Measurements from ENCODE around the gene LPO. TPM values are rescaled to one million over a fixed set of nuclear protein-coding genes. Genes with fewer than 3 reads are reported as not detected.

LPO gene
- total RNA-seq, 1 experiment from 2014 or later: 0.20 TPM

DNA sequence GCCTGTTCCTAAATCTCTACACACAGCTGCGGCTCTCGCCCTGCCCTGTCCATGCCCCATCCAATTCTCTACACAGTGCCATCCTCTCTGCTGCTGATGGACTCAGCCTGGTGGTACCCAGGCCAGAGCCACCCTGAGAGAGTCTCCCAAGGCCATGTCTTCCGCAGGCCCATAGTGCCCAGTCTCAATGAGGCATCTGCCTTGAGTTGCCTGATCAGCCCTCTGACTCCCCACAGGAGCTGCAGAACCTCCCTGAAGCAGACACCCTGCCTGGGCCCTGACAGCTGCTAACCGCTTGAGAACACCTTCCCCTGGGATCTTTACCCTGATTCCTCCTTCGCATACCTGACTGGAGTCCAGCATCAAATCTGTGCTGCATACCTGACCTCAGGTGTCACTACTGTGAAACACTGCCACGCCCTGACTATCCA lies 76.9 kb downstream of the LPO start (continued):
- TF ChIP-seq, protein P1, sequence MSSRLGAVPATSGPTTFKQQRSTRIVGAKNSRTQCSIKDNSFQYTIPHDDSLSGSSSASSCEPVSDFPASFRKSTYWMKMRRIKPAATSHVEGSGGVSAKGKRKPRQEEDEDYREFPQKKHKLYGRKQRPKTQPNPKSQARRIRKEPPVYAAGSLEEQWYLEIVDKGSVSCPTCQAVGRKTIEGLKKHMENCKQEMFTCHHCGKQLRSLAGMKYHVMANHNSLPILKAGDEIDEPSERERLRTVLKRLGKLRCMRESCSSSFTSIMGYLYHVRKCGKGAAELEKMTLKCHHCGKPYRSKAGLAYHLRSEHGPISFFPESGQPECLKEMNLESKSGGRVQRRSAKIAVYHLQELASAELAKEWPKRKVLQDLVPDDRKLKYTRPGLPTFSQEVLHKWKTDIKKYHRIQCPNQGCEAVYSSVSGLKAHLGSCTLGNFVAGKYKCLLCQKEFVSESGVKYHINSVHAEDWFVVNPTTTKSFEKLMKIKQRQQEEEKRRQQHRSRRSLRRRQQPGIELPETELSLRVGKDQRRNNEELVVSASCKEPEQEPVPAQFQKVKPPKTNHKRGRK (CRISPR knock-in tag; IDR thresholded peaks at IDR 0.05; ENCODE audit: borderline replicate concordance): no peak
- TF ChIP-seq FOXK1 (CRISPR knock-in tag; IDR thresholded peaks at IDR 0.05): no peak

DNA sequence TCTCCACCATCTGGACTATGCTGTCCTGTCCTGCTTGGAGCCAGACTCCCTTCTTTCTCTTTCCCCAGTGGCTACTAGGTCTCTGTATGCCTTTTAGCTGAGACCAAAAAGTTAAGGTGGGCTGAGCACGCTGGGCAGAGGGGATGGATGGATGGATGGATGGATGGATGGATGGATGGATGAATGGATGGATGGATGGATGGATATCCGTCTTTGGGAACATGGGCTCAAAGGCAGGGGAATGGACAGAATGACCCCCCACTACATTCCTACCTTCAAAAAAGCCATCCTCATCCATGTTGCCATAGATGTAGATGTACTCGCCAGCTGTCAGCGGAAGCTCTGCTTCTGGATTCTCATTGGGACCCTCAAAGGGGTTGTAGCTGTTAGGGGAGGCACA lies 77.4 kb downstream of the LPO start:
- ChIA-PET POLR2A (no interaction called here), CTCF (interaction anchor here (1.0 to 8.3 kb wide), 5 partner anchors 10 to 131 kb away, joined by 3 to 97 read pairs (median 57); partner anchors contain the start of genes RNF43 and SUPT4H1)
- ATAC-seq: no peak
- Mint-ChIP-seq H3K4me1 (peaks cover 5% of the 10 kb centered on the region), H3K27me3 (ENCODE audit: low read depth) (peaks cover 8% of the 10 kb centered on the region), H3K9me3 (no peaks in the 10 kb centered on the region), H3K27ac (no peak overlapping the region), H3K36me3 (no peaks in the 10 kb centered on the region), H3K4me3 (no peak overlapping the region)
- TF ChIP-seq, protein P2, sequence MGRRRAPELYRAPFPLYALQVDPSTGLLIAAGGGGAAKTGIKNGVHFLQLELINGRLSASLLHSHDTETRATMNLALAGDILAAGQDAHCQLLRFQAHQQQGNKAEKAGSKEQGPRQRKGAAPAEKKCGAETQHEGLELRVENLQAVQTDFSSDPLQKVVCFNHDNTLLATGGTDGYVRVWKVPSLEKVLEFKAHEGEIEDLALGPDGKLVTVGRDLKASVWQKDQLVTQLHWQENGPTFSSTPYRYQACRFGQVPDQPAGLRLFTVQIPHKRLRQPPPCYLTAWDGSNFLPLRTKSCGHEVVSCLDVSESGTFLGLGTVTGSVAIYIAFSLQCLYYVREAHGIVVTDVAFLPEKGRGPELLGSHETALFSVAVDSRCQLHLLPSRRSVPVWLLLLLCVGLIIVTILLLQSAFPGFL (CRISPR knock-in tag; IDR thresholded peaks at IDR 0.05; ENCODE audit: borderline replicate concordance): no peak
- TF ChIP-seq NR3C1 (CRISPR knock-in tag; conservative IDR thresholded peaks at IDR 0.05; ENCODE audit: low read depth) (no peak), ZNF138 (CRISPR knock-in tag; conservative IDR thresholded peaks at IDR 0.05) (no peak), ZBTB21 (CRISPR knock-in tag; IDR thresholded peaks at IDR 0.05; ENCODE audit: borderline replicate concordance) (no peak), SMAD3 (CRISPR knock-in tag; IDR thresholded peaks at IDR 0.05; ENCODE audit: borderline replicate concordance) (no peak)
- TF ChIP-seq, protein P3, sequence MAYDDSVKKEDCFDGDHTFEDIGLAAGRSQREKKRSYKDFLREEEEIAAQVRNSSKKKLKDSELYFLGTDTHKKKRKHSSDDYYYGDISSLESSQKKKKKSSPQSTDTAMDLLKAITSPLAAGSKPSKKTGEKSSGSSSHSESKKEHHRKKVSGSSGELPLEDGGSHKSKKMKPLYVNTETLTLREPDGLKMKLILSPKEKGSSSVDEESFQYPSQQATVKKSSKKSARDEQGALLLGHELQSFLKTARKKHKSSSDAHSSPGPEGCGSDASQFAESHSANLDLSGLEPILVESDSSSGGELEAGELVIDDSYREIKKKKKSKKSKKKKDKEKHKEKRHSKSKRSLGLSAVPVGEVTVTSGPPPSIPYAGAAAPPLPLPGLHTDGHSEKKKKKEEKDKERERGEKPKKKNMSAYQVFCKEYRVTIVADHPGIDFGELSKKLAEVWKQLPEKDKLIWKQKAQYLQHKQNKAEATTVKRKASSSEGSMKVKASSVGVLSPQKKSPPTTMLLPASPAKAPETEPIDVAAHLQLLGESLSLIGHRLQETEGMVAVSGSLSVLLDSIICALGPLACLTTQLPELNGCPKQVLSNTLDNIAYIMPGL (CRISPR knock-in tag; IDR thresholded peaks at IDR 0.05): no peak
- no peak for DNase-seq (ENCODE audit: low spot score)

DNA sequence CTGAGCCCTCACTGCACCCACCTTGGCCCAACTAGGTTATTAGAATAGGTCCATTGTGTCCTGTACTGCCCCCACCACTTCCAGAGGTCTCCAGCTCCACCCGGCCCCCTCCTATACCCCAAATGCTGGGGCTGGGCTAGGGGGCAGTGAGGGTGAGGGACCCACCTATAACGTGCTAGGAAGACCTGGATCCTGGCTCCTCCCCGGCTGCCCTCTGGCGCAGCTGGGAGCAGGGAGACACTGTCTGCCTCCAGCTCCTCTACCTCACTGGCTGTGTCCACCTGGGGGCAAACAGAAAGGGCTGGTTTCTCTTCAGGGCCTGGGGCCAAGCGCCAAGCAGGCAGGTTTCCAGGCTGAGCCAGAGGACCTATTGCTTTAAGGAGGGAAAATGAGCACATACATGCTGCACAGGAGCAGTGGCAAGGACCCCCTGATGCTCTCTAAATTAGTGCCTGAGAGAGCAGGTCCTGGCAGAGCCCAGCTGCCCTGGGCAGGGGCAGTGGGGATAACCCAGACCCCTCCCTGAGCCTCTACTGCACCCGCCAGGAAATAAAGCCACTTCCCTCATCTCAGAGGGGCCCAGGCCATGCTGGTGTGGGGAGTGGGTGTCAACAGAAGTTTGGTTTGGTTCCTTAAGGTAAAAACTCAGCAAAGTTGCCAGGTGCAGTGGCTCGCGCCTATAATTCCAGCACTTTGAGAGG lies 78.0 kb downstream of the LPO start:
- TF ChIP-seq PRRX2 (CRISPR knock-in tag; IDR thresholded peaks at IDR 0.05) (no peak), GABPB1 (CRISPR knock-in tag; IDR thresholded peaks at IDR 0.05) (no peak), ZNF317 (CRISPR knock-in tag; IDR thresholded peaks at IDR 0.05; ENCODE audit: borderline replicate concordance, low read depth) (no peak), NFYB (CRISPR knock-in tag; conservative IDR thresholded peaks at IDR 0.05; ENCODE audit: low read depth) (no peak), NFATC4 (CRISPR knock-in tag; IDR thresholded peaks at IDR 0.05) (no peak), FOXJ3 (CRISPR knock-in tag; IDR thresholded peaks at IDR 0.05; ENCODE audit: borderline replicate concordance) (no peak), ZNF423 (CRISPR knock-in tag; IDR thresholded peaks at IDR 0.05) (no peak), OVOL2 (CRISPR knock-in tag; IDR thresholded peaks at IDR 0.05; ENCODE audit: borderline replicate concordance) (no peak), ZNF263 (CRISPR knock-in tag; IDR thresholded peaks at IDR 0.05; ENCODE audit: low read depth) (no peak), HMGA2 (CRISPR knock-in tag; IDR thresholded peaks at IDR 0.05) (no peak), MYBL2 (CRISPR knock-in tag; IDR thresholded peaks at IDR 0.05) (no peak)
- TF ChIP-seq, protein P4, sequence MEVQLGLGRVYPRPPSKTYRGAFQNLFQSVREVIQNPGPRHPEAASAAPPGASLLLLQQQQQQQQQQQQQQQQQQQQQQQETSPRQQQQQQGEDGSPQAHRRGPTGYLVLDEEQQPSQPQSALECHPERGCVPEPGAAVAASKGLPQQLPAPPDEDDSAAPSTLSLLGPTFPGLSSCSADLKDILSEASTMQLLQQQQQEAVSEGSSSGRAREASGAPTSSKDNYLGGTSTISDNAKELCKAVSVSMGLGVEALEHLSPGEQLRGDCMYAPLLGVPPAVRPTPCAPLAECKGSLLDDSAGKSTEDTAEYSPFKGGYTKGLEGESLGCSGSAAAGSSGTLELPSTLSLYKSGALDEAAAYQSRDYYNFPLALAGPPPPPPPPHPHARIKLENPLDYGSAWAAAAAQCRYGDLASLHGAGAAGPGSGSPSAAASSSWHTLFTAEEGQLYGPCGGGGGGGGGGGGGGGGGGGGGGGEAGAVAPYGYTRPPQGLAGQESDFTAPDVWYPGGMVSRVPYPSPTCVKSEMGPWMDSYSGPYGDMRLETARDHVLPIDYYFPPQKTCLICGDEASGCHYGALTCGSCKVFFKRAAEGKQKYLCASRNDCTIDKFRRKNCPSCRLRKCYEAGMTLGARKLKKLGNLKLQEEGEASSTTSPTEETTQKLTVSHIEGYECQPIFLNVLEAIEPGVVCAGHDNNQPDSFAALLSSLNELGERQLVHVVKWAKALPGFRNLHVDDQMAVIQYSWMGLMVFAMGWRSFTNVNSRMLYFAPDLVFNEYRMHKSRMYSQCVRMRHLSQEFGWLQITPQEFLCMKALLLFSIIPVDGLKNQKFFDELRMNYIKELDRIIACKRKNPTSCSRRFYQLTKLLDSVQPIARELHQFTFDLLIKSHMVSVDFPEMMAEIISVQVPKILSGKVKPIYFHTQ (CRISPR knock-in tag; IDR thresholded peaks at IDR 0.05): no peak
- TF ChIP-seq, protein P2 (CRISPR knock-in tag; IDR thresholded peaks at IDR 0.05; ENCODE audit: borderline replicate concordance): no peak
- TF ChIP-seq, protein P5, sequence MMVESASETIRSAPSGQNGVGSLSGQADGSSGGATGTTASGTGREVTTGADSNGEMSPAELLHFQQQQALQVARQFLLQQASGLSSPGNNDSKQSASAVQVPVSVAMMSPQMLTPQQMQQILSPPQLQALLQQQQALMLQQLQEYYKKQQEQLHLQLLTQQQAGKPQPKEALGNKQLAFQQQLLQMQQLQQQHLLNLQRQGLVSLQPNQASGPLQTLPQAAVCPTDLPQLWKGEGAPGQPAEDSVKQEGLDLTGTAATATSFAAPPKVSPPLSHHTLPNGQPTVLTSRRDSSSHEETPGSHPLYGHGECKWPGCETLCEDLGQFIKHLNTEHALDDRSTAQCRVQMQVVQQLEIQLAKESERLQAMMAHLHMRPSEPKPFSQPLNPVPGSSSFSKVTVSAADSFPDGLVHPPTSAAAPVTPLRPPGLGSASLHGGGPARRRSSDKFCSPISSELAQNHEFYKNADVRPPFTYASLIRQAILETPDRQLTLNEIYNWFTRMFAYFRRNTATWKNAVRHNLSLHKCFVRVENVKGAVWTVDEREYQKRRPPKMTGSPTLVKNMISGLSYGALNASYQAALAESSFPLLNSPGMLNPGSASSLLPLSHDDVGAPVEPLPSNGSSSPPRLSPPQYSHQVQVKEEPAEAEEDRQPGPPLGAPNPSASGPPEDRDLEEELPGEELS (CRISPR knock-in tag; IDR thresholded peaks at IDR 0.05): no peak
- POLR2A ChIA-PET: interaction anchor here (1.5 to 2.0 kb wide), 2 partner anchors 19 to 28 kb away, joined by 4 to 7 read pairs; no protein-coding TSS in a partner anchor
- Mint-ChIP-seq H3K4me1 (peaks cover 5% of the 10 kb centered on the region), H3K27me3 (ENCODE audit: low read depth) (peaks cover 12% of the 10 kb centered on the region), H3K36me3 (no peaks in the 10 kb centered on the region), H3K4me3 (no peak overlapping the region), H3K27ac (no peak overlapping the region), H3K9me3 (no peaks in the 10 kb centered on the region)
- DNase-seq (ENCODE audit: low spot score): no peak
- CTCF ChIA-PET: interaction anchor here (1.2 to 8.3 kb wide), 20 partner anchors 10 to 198 kb away, joined by 3 to 97 read pairs (median 11); partner anchors contain the start of genes HSF5, MKS1, MTMR4 and RNF43
- no peak for ATAC-seq
